HepG2 (cell line): Measurements from ENCODE around the gene STPG4. TPM values are rescaled to one million over a fixed set of nuclear protein-coding genes. Genes with fewer than 3 reads are reported as not detected.

Experiments used
- AGO1 ChIP-seq: fragments of 200-400 bp; formaldehyde crosslinking; IDR thresholded peaks from 2 replicates; pipeline ENCODE4 v1.6.1; 2017; ENCODE audit warnings: mild to moderate bottlenecking, low read depth, low read length, moderate library complexity; ENCODE audit not compliant: poor library complexity, severe bottlenecking
- BORCS8-MEF2B ChIP-seq: sonication (generic); formaldehyde crosslinking; IDR thresholded peaks from 2 replicates; pipeline ENCODE4 v1.8.0; 2022; ENCODE audit warnings: mild to moderate bottlenecking, missing genetic modification reagents
- CC2D1A ChIP-seq: sonication (generic); formaldehyde crosslinking; IDR thresholded peaks from 2 replicates; pipeline ENCODE4 v1.8.1; 2023; ENCODE audit warnings: mild to moderate bottlenecking, missing genetic modification reagents
- DMAP1 ChIP-seq: IDR thresholded peaks from 2 replicates; pipeline ENCODE4 v1.6.1; 2016
- DMTF1 ChIP-seq: sonication (generic); formaldehyde crosslinking; IDR thresholded peaks from 2 replicates; pipeline ENCODE4 v1.4.0; 2020; ENCODE audit warnings: mild to moderate bottlenecking, missing genetic modification reagents
- FOXA3 ChIP-seq: IDR thresholded peaks from 2 replicates; pipeline ENCODE4 v1.6.1; 2016; ENCODE audit warnings: missing genetic modification reagents, missing compliant biosample characterization
- GTF3A ChIP-seq: sonication (generic); formaldehyde crosslinking; conservative IDR thresholded peaks from 2 replicates; pipeline ENCODE4 v1.4.0; 2020; ENCODE audit warnings: mild to moderate bottlenecking, missing genetic modification reagents
- HES4 ChIP-seq: sonication (generic); formaldehyde crosslinking; IDR thresholded peaks from 2 replicates; pipeline ENCODE4 v1.9.0; 2021; ENCODE audit warnings: mild to moderate bottlenecking, missing genetic modification reagents, borderline replicate concordance
- HMGXB3 ChIP-seq: sonication (generic); formaldehyde crosslinking; IDR thresholded peaks from 2 replicates; pipeline ENCODE4 v1.4.0; 2020; ENCODE audit warnings: missing genetic modification reagents, borderline replicate concordance
- HOXA3 ChIP-seq: sonication (generic); formaldehyde crosslinking; IDR thresholded peaks from 2 replicates; pipeline ENCODE4 v1.5.0; 2020; ENCODE audit warnings: missing genetic modification reagents
- KLF12 ChIP-seq: sonication (generic); formaldehyde crosslinking; IDR thresholded peaks from 2 replicates; pipeline ENCODE4 v1.4.0; 2020; ENCODE audit warnings: missing genetic modification reagents, borderline replicate concordance
- MTA3 ChIP-seq: sonication (generic); formaldehyde crosslinking; IDR thresholded peaks from 2 replicates; pipeline ENCODE4 v1.4.0; 2020; ENCODE audit warnings: missing genetic modification reagents
- MXD4 ChIP-seq: IDR thresholded peaks from 2 replicates; pipeline ENCODE4 v1.6.1; 2016; ENCODE audit warnings: mild to moderate bottlenecking, missing biosample characterization, missing genetic modification reagents
- PBX2 ChIP-seq: IDR thresholded peaks from 2 replicates; pipeline ENCODE4 v1.6.1; 2016; ENCODE audit warnings: control low read depth
- PTBP1 ChIP-seq: fragments of 200-400 bp; formaldehyde crosslinking; IDR thresholded peaks from 2 replicates; pipeline ENCODE4 v1.6.1; 2018; ENCODE audit warnings: low read length, low read depth; ENCODE audit not compliant: poor library complexity, severe bottlenecking
- RAD21 ChIP-seq: fragments of 450-650 bp; formaldehyde crosslinking; IDR thresholded peaks from 2 replicates; pipeline ENCODE4 v1.5.0; 2020; ENCODE audit warnings: mild to moderate bottlenecking
- SALL2 ChIP-seq: sonication (generic); formaldehyde crosslinking; IDR thresholded peaks from 2 replicates; pipeline ENCODE4 v1.8.1; 2023; ENCODE audit warnings: mild to moderate bottlenecking, missing genetic modification reagents, inconsistent platforms
- SNRNP70 ChIP-seq: fragments of 200-400 bp; formaldehyde crosslinking; IDR thresholded peaks from 2 replicates; pipeline ENCODE4 v1.6.1; 2017; ENCODE audit warnings: mild to moderate bottlenecking, low read depth, low read length, moderate library complexity
- TAF15 ChIP-seq: fragments of 200-400 bp; formaldehyde crosslinking; IDR thresholded peaks from one replicate; pipeline ENCODE4 v1.6.1; 2018; ENCODE audit warnings: mild to moderate bottlenecking, low read depth, low read length; ENCODE audit not compliant: poor library complexity, severe bottlenecking
- ZNF382 ChIP-seq: sonication (generic); formaldehyde crosslinking; IDR thresholded peaks from 2 replicates; pipeline ENCODE4 v1.5.0; 2020; ENCODE audit warnings: missing genetic modification reagents, mild to moderate bottlenecking, borderline replicate concordance
- ZNF7 ChIP-seq: IDR thresholded peaks from 2 replicates; pipeline ENCODE4 v1.6.1; 2016; ENCODE audit warnings: missing biosample characterization, missing genetic modification reagents
- ZNF782 ChIP-seq: sonication (generic); formaldehyde crosslinking; IDR thresholded peaks from 2 replicates; pipeline ENCODE4 v1.4.0; 2020; ENCODE audit warnings: missing genetic modification reagents, mild to moderate bottlenecking, borderline replicate concordance
- polyA plus RNA-seq, 8 experiments: library from polyadenylated mRNA; depleted of rRNA in 3 of 8; stranded (reverse) in 7 of 8; unstranded in 1 of 8; fragments of >200 nt; fragmentation: Illumina TruSeq in 4 of 8; extraction: Trizol in 4 of 8; gene quantifications; 2 replicates each; pipeline versions ENCODE4 v1.2.1 to v1.2.3, GENCODE V29; 2011 to 2016; ENCODE audit warnings: low read depth in 4 of 8, missing spikeins in 1 of 8, mixed read lengths in 1 of 8; ENCODE audit not compliant: insufficient read depth in 1 of 8
- total RNA-seq, 5 experiments: library from RNA; depleted of rRNA; stranded (reverse); fragments of >200 nt; fragmentation: Illumina TruSeq; extraction: Trizol; gene quantifications; 2 replicates each; pipeline ENCODE4 v1.2.3, GENCODE V29; 2016; ENCODE audit warnings: low read depth in 1 of 5

STPG4 gene
- total and polyA plus RNA-seq, 2 of the 13 experiments (the other 11 are each of a cell fraction or from before 2014, with no cell fraction given): 0.11 to 0.15 TPM

- TF ChIP-seq FOXA3 (CRISPR knock-in tag): peak; percentile 99
- no peak for TF ChIP-seq MTA3 (CRISPR knock-in tag)
- no peak for TF ChIP-seq HES4
- TF ChIP-seq DMTF1 (CRISPR knock-in tag): peak; percentile 59; the same call in 1 of the 2 replicates
- 0 out of 2 replicates have a peak, but pooled peaks have one; percentile 29 for TF ChIP-seq GTF3A (CRISPR knock-in tag)
- TF ChIP-seq MXD4 (CRISPR knock-in tag): no peak; the same call in 1 of the 2 replicates
- TF ChIP-seq ZNF382: no peak
- TF ChIP-seq PTBP1: peak; percentile 71
- TF ChIP-seq TAF15: no peak
- peak; percentile 82 for TF ChIP-seq HOXA3
- peak; percentile 48 for TF ChIP-seq AGO1
- no peak for TF ChIP-seq PBX2 (CRISPR knock-in tag)
- peak; percentile 61; the same call in 1 of the 2 replicates for TF ChIP-seq HMGXB3
- 0 out of 2 replicates have a peak, but pooled peaks have one; percentile 34 for TF ChIP-seq RAD21 (CRISPR knock-in tag)
- peak; percentile 84 for TF ChIP-seq SALL2 (CRISPR knock-in tag)
- 0 out of 2 replicates have a peak, but pooled peaks have one; percentile 68 for TF ChIP-seq ZNF782
- no peak; the same call in 1 of the 2 replicates for TF ChIP-seq KLF12 (CRISPR knock-in tag)
- TF ChIP-seq DMAP1 (CRISPR knock-in tag): peak; percentile 85
- no peak; the same call in 1 of the 2 replicates for TF ChIP-seq BORCS8-MEF2B (CRISPR knock-in tag)
- no peak for TF ChIP-seq CC2D1A (CRISPR knock-in tag)
- no peak for TF ChIP-seq SNRNP70
- TF ChIP-seq ZNF7: no peak; the same call in 1 of the 2 replicates
Observed at GRCh38 chr2:47078541-47079482, 76.3 kb downstream of the STPG4 start (continued).
